ENCODE measurements around the gene STK33. TPM values are rescaled to one million over a fixed set of nuclear protein-coding genes. Genes with fewer than 3 reads are reported as not detected.

Gene STK33
- total RNA-seq, 3 donors from 2014 or later: 0.90 to 15.1 (median 3.4) TPM

GRCh38 chr11:8527939-8528338 lies 66.1 kb downstream of the STK33 start:
- no peak for DNase-seq
- no peak overlapping the region for H3K4me3 ChIP-seq
- no peaks in the 10 kb centered on the region for H3K9me3 ChIP-seq
- intact Hi-C loops (cut with DNase I, micrococcal nuclease): no loop called here
- ATAC-seq: no peak
- no peak for TF ChIP-seq CTCF (IDR thresholded peaks at IDR 0.05)
- no peaks in the 10 kb centered on the region for H3K36me3 ChIP-seq (ENCODE audit: low read depth)
- H3K4me1 ChIP-seq (ENCODE audit: low read depth): no peaks in the 10 kb centered on the region

GRCh38 chr11:8523396-8523795 lies 70.6 kb downstream of the STK33 start:
- H3K36me3 ChIP-seq (ENCODE audit: low read depth): no peaks in the 10 kb centered on the region
- H3K4me1 ChIP-seq (ENCODE audit: low read depth): no peaks in the 10 kb centered on the region
- intact Hi-C loops (cut with DNase I, micrococcal nuclease): no loop called here
- ATAC-seq (no peak), DNase-seq (no peak)
- no peak for TF ChIP-seq CTCF (IDR thresholded peaks at IDR 0.05)
- no peaks in the 10 kb centered on the region for H3K9me3 ChIP-seq
- H3K4me3 ChIP-seq: no peak overlapping the region

DNA sequence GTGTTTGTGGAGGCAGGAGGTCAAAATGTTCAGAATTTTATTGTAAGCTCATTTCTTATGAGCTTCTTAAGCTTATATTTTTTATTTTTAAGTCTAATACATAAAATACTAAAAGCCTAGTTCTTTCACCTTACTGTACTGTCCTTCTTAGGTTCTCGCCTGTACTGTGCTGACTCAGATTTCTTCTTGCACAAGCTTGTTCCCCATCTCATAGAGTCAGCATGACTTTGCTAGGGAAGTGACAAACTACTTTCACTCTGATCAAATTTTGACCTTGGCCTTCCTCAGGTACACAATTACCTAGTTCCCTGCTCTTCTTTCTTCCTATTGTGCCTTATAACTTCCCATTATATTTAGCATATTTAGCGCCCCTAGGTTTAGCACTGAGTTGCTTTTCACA lies 81.5 kb downstream of the STK33 start:
- ATAC-seq (no peak), DNase-seq (no peak)
- H3K9me3 ChIP-seq: no peaks in the 10 kb centered on the region
- H3K4me1 ChIP-seq (ENCODE audit: low read depth): no peaks in the 10 kb centered on the region
- H3K36me3 ChIP-seq (ENCODE audit: low read depth): no peaks in the 10 kb centered on the region
- intact Hi-C loops (cut with DNase I, micrococcal nuclease): no loop called here
- H3K4me3 ChIP-seq: no peak overlapping the region
- no peak for TF ChIP-seq CTCF (IDR thresholded peaks at IDR 0.05)

GRCh38 chr11:8503910-8504364 lies 90.1 kb downstream of the STK33 start:
- Histone ChIP-seq H3K4me1 (ENCODE audit: low read depth) (peaks cover 3% of the 10 kb centered on the region), H3K4me3 (no peak overlapping the region), H3K36me3 (ENCODE audit: low read depth) (no peaks in the 10 kb centered on the region), H3K9me3 (no peaks in the 10 kb centered on the region)
- intact Hi-C loops (cut with DNase I, micrococcal nuclease): no loop called here
- ATAC-seq (peak; percentile 98), DNase-seq (peak in 1 of 3 donors; percentile 33)
- no peak for TF ChIP-seq CTCF (IDR thresholded peaks at IDR 0.05)

DNA sequence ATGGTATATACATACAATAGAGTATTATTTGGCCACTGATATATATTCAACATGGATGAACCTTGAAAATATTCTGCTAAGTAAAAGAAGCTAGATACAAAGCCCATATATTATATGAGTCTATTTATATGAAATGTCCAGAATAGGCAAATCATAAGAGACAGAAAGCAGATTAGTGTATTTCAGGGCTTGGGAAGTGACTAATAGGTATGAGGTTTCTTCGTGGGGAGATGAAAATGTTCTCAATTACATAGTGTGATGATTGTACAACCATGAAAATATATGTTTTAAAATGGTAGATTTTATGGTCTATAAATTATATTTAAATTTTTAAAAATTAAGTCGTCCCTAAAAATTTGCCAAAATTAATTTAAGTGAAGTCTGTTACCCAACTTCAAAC lies 92.2 kb downstream of the STK33 start:
- no peak for ATAC-seq
- no peak for TF ChIP-seq CTCF (IDR thresholded peaks at IDR 0.05)

GRCh38 chr11:8488395-8488794 lies 105.6 kb downstream of the STK33 start:
- DNase-seq: no peak
- H3K4me1 ChIP-seq (ENCODE audit: low read depth): no peaks in the 10 kb centered on the region
- intact Hi-C loops (cut with DNase I, micrococcal nuclease): no loop called here
- ATAC-seq: no peak
- H3K4me3 ChIP-seq: no peak overlapping the region
- TF ChIP-seq CTCF (IDR thresholded peaks at IDR 0.05): no peak
- H3K9me3 ChIP-seq: no peaks in the 10 kb centered on the region
- H3K36me3 ChIP-seq (ENCODE audit: low read depth): no peaks in the 10 kb centered on the region

More for the DNA sequence above, 92.2 kb downstream of the STK33 start:
- DNase-seq: no peak
- Histone ChIP-seq H3K4me1 (ENCODE audit: low read depth) (peaks cover 3% of the 10 kb centered on the region), H3K4me3 (no peak overlapping the region), H3K9me3 (peaks cover 4% of the 10 kb centered on the region), H3K36me3 (ENCODE audit: low read depth) (no peaks in the 10 kb centered on the region)
- intact Hi-C loops (cut with DNase I, micrococcal nuclease): no loop called here
